Measurements from ENCODE around the gene CCL17. TPM values are rescaled to one million over a fixed set of nuclear protein-coding genes. Genes with fewer than 3 reads are reported as not detected.
A peak's percentile ranks its signal among the peaks of the same experiment; 100 is the strongest.

The CCL17 gene
- polyA plus RNA-seq, 2 donors = 1.1 to 7.6 TPM

GRCh38 chr16:57411362-57411976 lies 6.9 kb downstream of the CCL17 start:
- H3K9me3 ChIP-seq (ENCODE audit: control insufficient read depth in 2 of 2, insufficient read depth in 1 of 2, low read depth in 1 of 2, low read length in 1 of 2) = no peaks in the 10 kb centered on the region
- WGBS, 2 donors = 54 to 56% methylated on average over 12 of the region's 12 CpGs
- H3K4me3 ChIP-seq (ENCODE audit: low read depth in 1 of 2, low read length in 2 of 2) = no peak overlapping the region
- H3K27ac ChIP-seq (ENCODE audit: low read depth in 2 of 2, low read length in 1 of 2) = no peak overlapping the region
- peaks cover 0 to 11% of the 10 kb centered on the region in 2 donors for H3K4me1 ChIP-seq (ENCODE audit: control insufficient read depth in 2 of 2, insufficient read depth in 2 of 2, low read length in 1 of 2)
- no peaks in the 10 kb centered on the region for H3K27me3 ChIP-seq (ENCODE audit: control insufficient read depth in 1 of 2, insufficient read depth in 2 of 2, low read length in 2 of 2)
- no peaks in the 10 kb centered on the region for H3K36me3 ChIP-seq (ENCODE audit: control insufficient read depth in 2 of 2, insufficient read depth in 2 of 2, low read length in 1 of 2)

- Histone ChIP-seq H3K4me3 (ENCODE audit: low read depth in 1 of 2, low read length in 2 of 2) (no peak overlapping the region), H3K27me3 (ENCODE audit: control insufficient read depth in 1 of 2, insufficient read depth in 2 of 2, low read length in 2 of 2) (no peaks in the 10 kb centered on the region), H3K9me3 (ENCODE audit: control insufficient read depth in 2 of 2, insufficient read depth in 1 of 2, low read depth in 1 of 2, low read length in 1 of 2) (no peaks in the 10 kb centered on the region), H3K36me3 (ENCODE audit: control insufficient read depth in 2 of 2, insufficient read depth in 2 of 2, low read length in 1 of 2) (no peaks in the 10 kb centered on the region), H3K4me1 (ENCODE audit: control insufficient read depth in 2 of 2, insufficient read depth in 2 of 2, low read length in 1 of 2) (peaks cover 0 to 16% of the 10 kb centered on the region in 2 donors), H3K27ac (ENCODE audit: low read depth in 2 of 2, low read length in 1 of 2) (no peak overlapping the region)
- 91 to 93% methylated on average over 9 of the region's 9 CpGs for WGBS, 2 donors
These were observed 8.0 kb downstream of the CCL17 start for GRCh38 chr16:57412584-57412983.

- WGBS, 2 donors = 84 to 91% methylated on average over 5 of the region's 5 CpGs
These were observed 8.7 kb downstream of the CCL17 start for GRCh38 chr16:57413301-57413730.

GRCh38 chr16:57413733-57414132 lies 9.2 kb downstream of the CCL17 start:
- H3K4me1 ChIP-seq (ENCODE audit: control insufficient read depth in 2 of 2, insufficient read depth in 2 of 2, low read length in 1 of 2) = peaks cover 0 to 16% of the 10 kb centered on the region in 2 donors
- H3K9me3 ChIP-seq (ENCODE audit: control insufficient read depth in 2 of 2, insufficient read depth in 1 of 2, low read depth in 1 of 2, low read length in 1 of 2) = no peaks in the 10 kb centered on the region
- H3K4me3 ChIP-seq (ENCODE audit: low read depth in 1 of 2, low read length in 2 of 2) = no peak overlapping the region
- H3K36me3 ChIP-seq (ENCODE audit: control insufficient read depth in 2 of 2, insufficient read depth in 2 of 2, low read length in 1 of 2) = no peaks in the 10 kb centered on the region
- no peaks in the 10 kb centered on the region for H3K27me3 ChIP-seq (ENCODE audit: control insufficient read depth in 1 of 2, insufficient read depth in 2 of 2, low read length in 2 of 2)
- WGBS, 2 donors = 56 to 74% methylated on average over 7 of the region's 7 CpGs
- no peak overlapping the region for H3K27ac ChIP-seq (ENCODE audit: low read depth in 2 of 2, low read length in 1 of 2)

More at GRCh38 chr16:57413301-57413730, 8.7 kb downstream of the CCL17 start:
- H3K36me3 ChIP-seq (ENCODE audit: control insufficient read depth in 2 of 2, insufficient read depth in 2 of 2, low read length in 1 of 2) = no peaks in the 10 kb centered on the region
- H3K27ac ChIP-seq (ENCODE audit: low read depth in 2 of 2, low read length in 1 of 2) = no peak overlapping the region
- no peaks in the 10 kb centered on the region for H3K27me3 ChIP-seq (ENCODE audit: control insufficient read depth in 1 of 2, insufficient read depth in 2 of 2, low read length in 2 of 2)
- H3K4me3 ChIP-seq (ENCODE audit: low read depth in 1 of 2, low read length in 2 of 2) = no peak overlapping the region
- H3K9me3 ChIP-seq (ENCODE audit: control insufficient read depth in 2 of 2, insufficient read depth in 1 of 2, low read depth in 1 of 2, low read length in 1 of 2) = no peaks in the 10 kb centered on the region
- H3K4me1 ChIP-seq (ENCODE audit: control insufficient read depth in 2 of 2, insufficient read depth in 2 of 2, low read length in 1 of 2) = peaks cover 0 to 16% of the 10 kb centered on the region in 2 donors

- 85 to 89% methylated on average over 16 of the region's 16 CpGs for WGBS, 2 donors
- no peak overlapping the region for H3K4me3 ChIP-seq (ENCODE audit: low read depth in 1 of 2, low read length in 2 of 2)
- peaks cover 0 to 7% of the 10 kb centered on the region in 2 donors for H3K4me1 ChIP-seq (ENCODE audit: control insufficient read depth in 2 of 2, insufficient read depth in 2 of 2, low read length in 1 of 2)
- no peak overlapping the region for H3K27ac ChIP-seq (ENCODE audit: low read depth in 2 of 2, low read length in 1 of 2)
- no peaks in the 10 kb centered on the region for H3K36me3 ChIP-seq (ENCODE audit: control insufficient read depth in 2 of 2, insufficient read depth in 2 of 2, low read length in 1 of 2)
- H3K9me3 ChIP-seq (ENCODE audit: control insufficient read depth in 2 of 2, insufficient read depth in 1 of 2, low read depth in 1 of 2, low read length in 1 of 2) = no peaks in the 10 kb centered on the region
- no peaks in the 10 kb centered on the region for H3K27me3 ChIP-seq (ENCODE audit: control insufficient read depth in 1 of 2, insufficient read depth in 2 of 2, low read length in 2 of 2)
These were observed 11.5 kb downstream of the CCL17 start for GRCh38 chr16:57416084-57416483.

GRCh38 chr16:57419506-57419905 lies 14.9 kb downstream of the CCL17 start:
- no peaks in the 10 kb centered on the region for H3K9me3 ChIP-seq (ENCODE audit: control insufficient read depth in 2 of 2, insufficient read depth in 1 of 2, low read depth in 1 of 2, low read length in 1 of 2)
- H3K27me3 ChIP-seq (ENCODE audit: control insufficient read depth in 1 of 2, insufficient read depth in 2 of 2, low read length in 2 of 2) = no peaks in the 10 kb centered on the region
- H3K4me3 ChIP-seq (ENCODE audit: low read depth in 1 of 2, low read length in 2 of 2) = no peak overlapping the region
- H3K36me3 ChIP-seq (ENCODE audit: control insufficient read depth in 2 of 2, insufficient read depth in 2 of 2, low read length in 1 of 2) = no peaks in the 10 kb centered on the region
- 69 to 78% methylated on average over 6 of the region's 6 CpGs for WGBS, 2 donors
- no peak overlapping the region for H3K27ac ChIP-seq (ENCODE audit: low read depth in 2 of 2, low read length in 1 of 2)
- peaks cover 0 to 7% of the 10 kb centered on the region in 2 donors for H3K4me1 ChIP-seq (ENCODE audit: control insufficient read depth in 2 of 2, insufficient read depth in 2 of 2, low read length in 1 of 2)

GRCh38 chr16:57422026-57422944 lies 17.7 kb downstream of the CCL17 start:
- Histone ChIP-seq H3K36me3 (ENCODE audit: control insufficient read depth in 2 of 2, insufficient read depth in 2 of 2, low read length in 1 of 2) (no peaks in the 10 kb centered on the region), H3K4me3 (ENCODE audit: low read depth in 1 of 2, low read length in 2 of 2) (no peak overlapping the region), H3K27ac (ENCODE audit: low read depth in 2 of 2, low read length in 1 of 2) (peak overlapping the region in 1 of 2 donors; percentile 30), H3K4me1 (ENCODE audit: control insufficient read depth in 2 of 2, insufficient read depth in 2 of 2, low read length in 1 of 2) (no peaks in the 10 kb centered on the region), H3K9me3 (ENCODE audit: control insufficient read depth in 2 of 2, insufficient read depth in 1 of 2, low read depth in 1 of 2, low read length in 1 of 2) (no peaks in the 10 kb centered on the region), H3K27me3 (ENCODE audit: control insufficient read depth in 1 of 2, insufficient read depth in 2 of 2, low read length in 2 of 2) (no peaks in the 10 kb centered on the region)
- 36 to 44% methylated on average over 10 of the region's 10 CpGs for WGBS, 2 donors

GRCh38 chr16:57423152-57423551 lies 18.6 kb downstream of the CCL17 start:
- Histone ChIP-seq H3K27ac (ENCODE audit: low read depth in 2 of 2, low read length in 1 of 2) (no peak overlapping the region), H3K27me3 (ENCODE audit: control insufficient read depth in 1 of 2, insufficient read depth in 2 of 2, low read length in 2 of 2) (no peaks in the 10 kb centered on the region), H3K4me3 (ENCODE audit: low read depth in 1 of 2, low read length in 2 of 2) (no peak overlapping the region), H3K9me3 (ENCODE audit: control insufficient read depth in 2 of 2, insufficient read depth in 1 of 2, low read depth in 1 of 2, low read length in 1 of 2) (no peaks in the 10 kb centered on the region), H3K36me3 (ENCODE audit: control insufficient read depth in 2 of 2, insufficient read depth in 2 of 2, low read length in 1 of 2) (no peaks in the 10 kb centered on the region), H3K4me1 (ENCODE audit: control insufficient read depth in 2 of 2, insufficient read depth in 2 of 2, low read length in 1 of 2) (no peaks in the 10 kb centered on the region)
- WGBS, 2 donors = 81 to 84% methylated on average over 2 of the region's 2 CpGs

GRCh38 chr16:57424583-57424982 lies 20.0 kb downstream of the CCL17 start:
- no peaks in the 10 kb centered on the region for H3K27me3 ChIP-seq (ENCODE audit: control insufficient read depth in 1 of 2, insufficient read depth in 2 of 2, low read length in 2 of 2)
- 67 to 88% methylated on average over 3 of the region's 3 CpGs for WGBS, 2 donors

More at GRCh38 chr16:57424583-57424982, 20.0 kb downstream of the CCL17 start:
- Histone ChIP-seq H3K4me3 (ENCODE audit: low read depth in 1 of 2, low read length in 2 of 2) (no peak overlapping the region), H3K36me3 (ENCODE audit: control insufficient read depth in 2 of 2, insufficient read depth in 2 of 2, low read length in 1 of 2) (peaks cover 4 to 9% of the 10 kb centered on the region in 2 donors), H3K4me1 (ENCODE audit: control insufficient read depth in 2 of 2, insufficient read depth in 2 of 2, low read length in 1 of 2) (no peaks in the 10 kb centered on the region), H3K27ac (ENCODE audit: low read depth in 2 of 2, low read length in 1 of 2) (no peak overlapping the region), H3K9me3 (ENCODE audit: control insufficient read depth in 2 of 2, insufficient read depth in 1 of 2, low read depth in 1 of 2, low read length in 1 of 2) (no peaks in the 10 kb centered on the region)
